HG03159 (cell line): ENCODE measurements around the gene EPS8L3.
"Not testable (repeated sequence)": the region's sequence is repeated elsewhere in the genome, so short reads cannot be mapped to it uniquely, and the experiment has no call there.

Source experiments
- ATAC-seq: cut with Tn5 transposase; IDR thresholded peaks from one replicate; pipeline ENCODE4 v1.9.1; 2021; ENCODE audit warnings: mild to moderate bottlenecking, moderate library complexity; ENCODE audit not compliant: unreplicated experiment

EPS8L3 gene

GRCh38 chr1:109763646-109764415 lies at the start of gene EPS8L3:
Gene EPS8L3 (minus strand): TSS chr1:109763923. CDS start chr1:109761749, 2,174 bp downstream.
- no peak for ATAC-seq

- no peak for ATAC-seq
Measured at GRCh38 chr1:109812691-109813393, 49.1 kb upstream of the EPS8L3 start.

- ATAC-seq = no peak
Measured at GRCh38 chr1:109808703-109809102, 45.0 kb upstream of the EPS8L3 start.

- no peak for ATAC-seq
Measured at GRCh38 chr1:109807822-109808680, 44.3 kb upstream of the EPS8L3 start.

- ATAC-seq = no peak
Measured at GRCh38 chr1:109807402-109807801, 43.7 kb upstream of the EPS8L3 start.

GRCh38 chr1:109806733-109807400 lies 43.1 kb upstream of the EPS8L3 start:
- no peak for ATAC-seq

GRCh38 chr1:109805486-109806165 lies 41.9 kb upstream of the EPS8L3 start:
- no peak for ATAC-seq

- no peak for ATAC-seq
Measured at GRCh38 chr1:109804660-109805059, 40.9 kb upstream of the EPS8L3 start.

- no peak for ATAC-seq
Measured at GRCh38 chr1:109803901-109804331, 40.2 kb upstream of the EPS8L3 start.

- ATAC-seq = no peak
Measured at GRCh38 chr1:109802901-109803561, 39.3 kb upstream of the EPS8L3 start.

GRCh38 chr1:109802136-109802900 lies 38.6 kb upstream of the EPS8L3 start:
- ATAC-seq = no peak

GRCh38 chr1:109801791-109802135 lies 38.0 kb upstream of the EPS8L3 start:
- no peak for ATAC-seq

- ATAC-seq = no peak
Measured at GRCh38 chr1:109800291-109800690, 36.6 kb upstream of the EPS8L3 start.

GRCh38 chr1:109799445-109799844 lies 35.7 kb upstream of the EPS8L3 start:
- no peak for ATAC-seq

- ATAC-seq = not testable (repeated sequence)
Measured at GRCh38 chr1:109797303-109797595, 33.5 kb upstream of the EPS8L3 start.

- ATAC-seq = no peak
Measured at GRCh38 chr1:109796484-109797302, 33.0 kb upstream of the EPS8L3 start.

- no peak for ATAC-seq
Measured at GRCh38 chr1:109794319-109795132, 30.8 kb upstream of the EPS8L3 start.
